Measurements from ENCODE around the gene CLIC3.

Gene CLIC3

DNA sequence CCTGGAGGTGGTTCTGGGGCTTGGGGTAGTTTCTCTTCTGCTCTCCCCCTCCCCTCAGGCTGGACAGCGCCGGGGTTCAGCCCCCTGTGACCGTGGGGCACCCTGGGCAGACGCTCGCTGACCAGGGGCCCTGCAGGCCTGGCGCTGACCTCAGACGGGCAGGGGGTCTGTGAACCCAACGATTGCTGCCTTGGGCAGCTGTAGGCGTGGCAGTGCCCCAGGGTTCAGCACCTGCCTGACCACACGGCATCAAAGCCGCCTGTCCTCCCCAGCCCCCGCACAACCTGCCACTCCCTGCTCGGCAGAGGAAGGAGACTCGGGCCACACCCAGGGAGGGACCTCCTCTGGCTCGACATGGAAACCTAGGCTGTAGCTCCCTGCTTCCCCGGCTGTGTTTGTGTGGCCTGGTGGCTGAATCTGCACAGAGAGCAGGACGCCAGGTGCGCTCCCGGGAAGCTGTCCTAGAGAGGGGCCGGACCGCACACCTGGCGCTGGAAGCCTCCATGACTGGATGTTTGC lies 32.1 kb downstream of the CLIC3 start:
- no peak for DNase-seq (ENCODE audit: low spot score)

DNA sequence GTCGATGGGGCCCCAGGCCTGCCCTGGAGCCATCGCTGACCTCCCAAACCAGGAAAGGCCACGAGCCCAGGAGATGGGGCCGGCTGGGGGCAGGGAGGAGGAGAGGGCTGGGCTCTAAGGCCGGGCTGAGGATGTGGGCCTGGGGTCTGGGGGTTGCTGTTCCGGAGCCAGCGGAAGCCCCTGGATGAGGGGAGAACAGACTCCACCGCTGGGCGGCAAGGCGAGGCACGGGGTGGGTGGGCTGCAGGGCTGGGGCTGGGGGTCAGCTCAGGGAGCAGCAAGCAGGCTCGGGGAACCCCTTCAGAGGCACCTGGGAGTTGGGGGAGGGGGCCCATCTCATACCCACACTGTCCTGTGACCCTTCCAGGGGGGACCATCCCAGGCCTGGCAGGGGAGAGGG lies 32.6 kb downstream of the CLIC3 start:
- DNase-seq (ENCODE audit: low spot score) = no peak

- DNase-seq (ENCODE audit: low spot score) = no peak
Observed at GRCh38 chr9:136963341-136963740, 33.0 kb downstream of the CLIC3 start.

- DNase-seq (ENCODE audit: low spot score) = no peak
Observed at GRCh38 chr9:136962701-136963248, 33.6 kb downstream of the CLIC3 start.

DNA sequence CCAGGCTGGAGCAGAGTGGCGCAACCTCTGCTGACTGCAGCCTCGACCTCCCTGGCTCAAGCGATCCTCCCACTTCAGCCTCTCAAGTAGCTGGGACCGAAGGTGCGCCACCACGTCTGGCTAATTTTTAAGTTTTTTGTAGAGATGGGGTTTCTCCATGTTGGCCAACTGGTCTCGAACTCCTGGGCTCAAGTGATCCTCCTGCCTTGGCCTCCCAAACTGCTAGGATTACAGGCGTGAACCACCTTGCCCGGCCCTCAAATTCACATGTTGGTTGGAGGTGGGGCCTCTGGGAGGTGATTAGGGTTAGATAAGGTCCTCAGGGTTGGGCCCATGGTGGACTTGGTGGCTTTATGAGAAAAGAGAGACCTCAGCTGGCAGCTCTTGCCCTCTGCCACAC lies 34.2 kb downstream of the CLIC3 start:
- no peak for DNase-seq (ENCODE audit: low spot score)

DNA sequence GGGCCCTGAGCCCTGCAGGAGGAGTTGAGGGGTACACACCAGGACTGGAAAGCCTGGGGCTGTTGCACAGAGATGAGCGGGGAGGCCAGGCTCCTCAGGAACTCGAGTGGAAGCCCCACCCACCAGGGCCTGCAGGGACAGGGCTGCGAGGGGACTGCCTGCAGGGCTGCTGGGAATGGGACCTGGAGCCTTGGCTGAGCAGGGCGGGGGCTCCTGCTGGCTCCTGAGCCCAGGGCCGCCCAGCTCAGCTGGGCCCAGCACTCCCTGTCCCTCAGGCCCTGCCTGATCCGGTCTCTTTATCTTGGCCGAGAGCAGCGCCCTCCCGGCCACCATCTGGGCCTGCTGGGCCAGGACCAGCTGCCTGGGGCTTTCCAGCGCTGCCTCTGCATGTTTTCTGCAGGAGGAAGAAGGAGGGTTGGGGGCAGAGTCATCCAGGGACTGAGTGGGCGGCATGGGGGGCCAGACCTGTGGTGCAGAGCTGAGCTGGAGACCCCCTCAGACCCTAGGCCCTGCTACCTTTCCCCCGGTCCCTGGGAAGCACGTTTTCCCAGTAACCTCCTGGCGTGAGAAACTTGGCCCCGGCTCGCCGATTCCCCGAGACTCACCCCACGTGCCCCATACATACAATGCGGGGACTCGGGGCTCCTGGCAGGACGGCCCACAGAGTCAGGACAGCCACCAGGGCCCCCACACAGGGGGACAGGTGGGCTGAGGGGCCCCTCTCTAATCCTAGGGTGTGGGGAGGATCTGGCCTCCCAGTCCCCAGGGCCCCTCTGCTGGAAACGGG lies 34.9 kb downstream of the CLIC3 start:
- no peak for DNase-seq (ENCODE audit: low spot score)

- no peak for DNase-seq (ENCODE audit: low spot score)
Observed at GRCh38 chr9:136960938-136961275, 35.5 kb downstream of the CLIC3 start.

GRCh38 chr9:136960212-136960937 lies 36.0 kb downstream of the CLIC3 start:
- DNase-seq (ENCODE audit: low spot score) = no peak

DNA sequence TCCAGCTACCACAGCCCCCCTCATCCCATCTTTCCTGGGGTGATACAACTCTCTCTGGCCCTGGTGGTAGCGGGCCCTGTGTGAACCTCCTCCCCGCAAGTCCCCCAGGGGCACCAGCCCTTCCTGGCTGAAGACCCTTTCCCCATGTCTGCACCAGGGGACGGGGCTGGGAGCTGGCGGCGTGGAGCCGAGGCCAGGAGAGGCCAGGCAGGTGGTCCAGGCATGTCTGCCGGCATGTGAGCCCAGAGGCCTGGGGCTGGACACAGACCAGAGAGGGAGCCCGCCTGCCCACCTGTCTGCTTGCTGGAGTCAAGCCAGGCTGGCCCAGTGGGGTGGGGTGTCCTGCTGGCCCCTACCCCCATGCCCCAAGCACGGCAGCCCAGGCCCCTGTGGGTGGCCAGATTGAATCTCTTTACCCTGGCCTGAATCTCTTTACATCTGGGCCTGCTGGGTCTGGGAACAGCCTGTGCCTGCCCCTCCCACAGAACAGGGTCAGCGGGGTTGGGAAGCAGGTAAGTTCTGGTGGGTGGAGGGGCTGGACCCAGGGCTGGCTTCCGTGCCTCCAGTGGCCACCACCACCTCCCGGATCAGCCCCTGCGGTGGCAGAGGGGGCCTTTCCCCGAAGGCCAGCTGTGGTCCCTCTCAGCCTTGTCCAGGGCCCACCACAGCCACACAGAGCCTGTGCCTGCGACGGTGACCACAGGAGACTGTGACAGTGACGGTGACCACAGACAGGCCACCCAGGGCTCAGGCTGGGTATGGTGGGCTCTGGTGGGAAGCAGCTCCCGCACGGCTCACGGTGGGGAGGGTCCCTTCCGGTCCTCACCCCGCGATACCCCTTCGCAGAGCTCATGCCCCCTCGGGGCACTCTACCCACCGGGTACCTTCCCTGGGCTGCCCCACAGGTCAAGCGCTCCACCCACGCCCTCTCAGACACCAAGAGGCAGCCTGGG lies 37.2 kb downstream of the CLIC3 start:
- no peak for DNase-seq (ENCODE audit: low spot score)

GRCh38 chr9:136958473-136958872 lies 37.9 kb downstream of the CLIC3 start:
- no peak for DNase-seq (ENCODE audit: low spot score)

DNA sequence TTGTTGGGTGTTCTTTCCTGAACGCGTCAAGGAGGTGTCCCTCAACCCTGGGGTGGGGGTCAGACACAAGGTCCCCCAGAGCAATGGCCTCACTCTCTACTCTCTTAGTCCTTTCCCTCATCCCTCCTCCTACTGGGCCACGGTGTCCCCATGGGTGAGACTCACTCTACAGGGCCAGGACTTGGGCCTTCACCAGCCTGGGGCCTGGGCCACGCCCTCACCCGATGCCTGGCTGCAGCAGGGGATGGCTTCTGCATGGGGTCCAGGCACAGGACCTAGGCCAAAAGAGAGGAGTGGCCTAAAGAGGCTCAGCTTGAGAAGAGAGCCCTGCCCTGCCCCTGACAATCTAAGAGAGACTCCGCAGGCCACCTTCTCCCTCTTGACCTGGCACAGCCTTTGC lies 38.5 kb downstream of the CLIC3 start:
- DNase-seq (ENCODE audit: low spot score) = no peak

GRCh38 chr9:136957461-136957860 lies 38.9 kb downstream of the CLIC3 start:
- no peak for DNase-seq (ENCODE audit: low spot score)

GRCh38 chr9:136956604-136957003 lies 39.8 kb downstream of the CLIC3 start:
- no peak for DNase-seq (ENCODE audit: low spot score)

DNA sequence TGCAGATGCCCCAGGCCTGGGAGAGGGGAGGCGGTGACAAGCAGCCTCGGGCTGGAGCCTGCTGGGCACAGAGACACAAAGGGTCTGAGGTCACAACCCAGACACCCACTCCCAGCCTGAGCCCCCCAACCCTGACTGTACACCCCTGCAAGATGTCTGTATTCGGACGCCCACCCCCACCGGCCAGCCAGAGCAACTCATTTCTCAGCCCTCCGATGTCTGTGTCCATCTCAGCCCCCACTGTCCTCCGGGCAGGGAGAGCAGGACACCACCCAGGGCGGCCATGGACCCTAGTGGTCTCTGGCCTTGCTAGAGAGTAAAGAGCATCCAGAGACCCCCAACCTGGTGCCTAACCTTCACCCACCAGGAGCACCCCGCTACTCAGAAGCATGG lies 40.4 kb downstream of the CLIC3 start:
- DNase-seq (ENCODE audit: low spot score) = no peak

DNA sequence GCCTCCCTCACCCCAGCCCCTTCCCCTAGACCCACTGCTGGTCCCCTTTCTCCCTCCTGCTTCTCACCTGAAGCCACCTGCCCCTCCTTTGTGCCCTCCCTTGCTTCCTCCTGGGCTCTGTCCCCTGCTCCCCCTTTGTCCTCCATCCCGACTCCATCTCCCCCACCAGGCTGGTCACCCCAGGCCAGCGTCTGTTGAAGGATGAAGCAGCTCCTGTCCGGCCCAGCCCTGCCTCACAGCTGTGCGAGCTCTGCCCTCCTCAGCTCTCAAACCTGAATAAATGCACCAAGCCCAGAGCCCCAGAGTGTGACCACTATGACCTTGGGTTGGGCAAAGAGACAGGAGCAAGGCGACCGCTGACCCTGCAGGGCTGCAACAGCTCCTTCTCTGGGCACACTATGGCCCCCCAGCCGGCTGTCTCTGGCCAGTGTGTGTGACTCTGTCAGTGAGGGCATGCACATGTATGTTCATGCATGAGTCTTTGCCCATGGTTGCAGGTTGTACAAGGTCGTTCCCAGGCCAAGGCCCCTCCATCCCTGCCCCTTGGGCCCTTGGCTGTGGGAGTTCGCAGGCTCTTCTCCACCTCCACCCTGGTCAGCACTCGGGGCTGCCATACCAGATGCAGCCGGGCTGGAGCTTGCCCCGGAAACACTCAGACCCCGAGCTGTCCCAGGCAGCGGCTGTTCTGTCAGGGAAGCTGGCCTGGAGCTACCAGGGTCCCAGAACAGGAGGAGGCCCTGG lies 41.0 kb downstream of the CLIC3 start:
- DNase-seq (ENCODE audit: low spot score) = no peak

GRCh38 chr9:136954270-136955083 lies 41.9 kb downstream of the CLIC3 start:
- DNase-seq (ENCODE audit: low spot score) = no peak

GRCh38 chr9:136953771-136954269 lies 42.5 kb downstream of the CLIC3 start:
- DNase-seq (ENCODE audit: low spot score) = no peak

DNA sequence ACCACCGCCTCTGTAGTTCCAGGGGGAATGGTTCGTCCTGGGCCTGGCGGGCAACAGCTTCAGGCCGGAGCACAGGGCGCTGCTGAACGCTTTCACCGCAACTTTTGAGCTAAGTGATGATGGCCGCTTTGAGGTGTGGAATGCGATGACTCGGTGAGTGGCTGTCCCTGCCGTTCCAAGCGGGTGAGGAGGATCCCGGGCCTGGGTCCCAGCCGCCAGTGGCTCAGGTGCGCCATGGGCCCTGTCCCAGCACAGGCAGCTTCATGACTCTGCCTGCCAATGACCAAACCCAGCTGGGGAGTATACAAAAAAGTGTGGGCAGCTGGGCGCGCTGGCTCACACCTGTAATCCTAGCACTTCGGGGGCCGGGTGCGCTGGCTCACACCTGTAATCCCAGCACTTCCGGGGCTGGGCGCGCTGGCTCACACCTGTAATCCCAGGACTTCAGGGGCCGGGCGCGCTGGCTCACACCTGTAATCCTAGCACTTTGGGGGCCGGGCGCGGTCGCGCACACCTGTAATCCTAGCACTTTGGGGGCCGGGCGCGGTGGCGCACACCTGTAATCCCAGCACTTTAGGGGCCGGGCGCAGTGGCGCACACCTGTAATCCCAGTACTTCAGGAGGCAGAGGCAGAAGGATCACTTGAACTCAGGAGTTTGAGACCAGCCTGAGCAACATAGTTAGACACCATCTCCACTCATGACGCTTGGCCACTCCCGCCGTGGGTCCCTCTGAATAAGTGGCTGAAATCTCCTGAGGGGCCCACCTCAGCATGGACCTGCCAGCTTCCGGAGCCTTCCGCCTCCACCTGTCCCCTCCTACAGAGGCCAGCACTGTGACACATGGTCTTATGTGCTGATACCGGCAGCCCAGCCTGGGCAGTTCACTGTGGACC lies 43.2 kb downstream of the CLIC3 start:
- no peak for DNase-seq (ENCODE audit: low spot score)

- DNase-seq (ENCODE audit: low spot score) = no peak
Observed at GRCh38 chr9:136952321-136952850, 44.0 kb downstream of the CLIC3 start.
